Fibroblast of the aortic adventitia (primary cell): Measurements from ENCODE around the gene LIME1. TPM values are rescaled to one million over a fixed set of nuclear protein-coding genes. Genes with fewer than 3 reads are reported as not detected.

ENCODE experiments used
- DNase-seq: peaks from one replicate; pipeline ENCODE4 v3.0.0-alpha.2; 2010; ENCODE audit warnings: low read depth
- H3K4me3 ChIP-seq: 2 replicates; pipeline ENCODE4 v1.5.1; 2011; ENCODE audit warnings: low read depth, mild to moderate bottlenecking, control low read depth, low read length, moderate library complexity
- CTCF ChIP-seq: IDR thresholded peaks from 2 replicates; pipeline ENCODE4 v1.5.1; 2011; ENCODE audit warnings: mild to moderate bottlenecking, low read length, control low read depth, inconsistent platforms; ENCODE audit not compliant: insufficient read depth
- total RNA-seq: library from RNA; depleted of rRNA; stranded (reverse); fragments of >200 nt; gene quantifications from 2 replicates; pipeline ENCODE4 v1.2.3, GENCODE V29; 2012; ENCODE audit warnings: low replicate concordance

The LIME1 gene
- total RNA-seq, 1 donor: 1.7 TPM

- H3K4me3 ChIP-seq: no peak overlapping the region
- peak; percentile 82 for DNase-seq
- TF ChIP-seq CTCF: no peak
These were observed 37.6 kb upstream of the LIME1 start for GRCh38 chr20:63698739-63699465.

GRCh38 chr20:63699466-63700198 lies 36.8 kb upstream of the LIME1 start:
- no peak for TF ChIP-seq CTCF
- DNase-seq: no peak
- H3K4me3 ChIP-seq: no peak overlapping the region

GRCh38 chr20:63700199-63701050 lies 36.0 kb upstream of the LIME1 start:
- no peak for TF ChIP-seq CTCF
- no peak overlapping the region for H3K4me3 ChIP-seq
- DNase-seq: no peak

DNA sequence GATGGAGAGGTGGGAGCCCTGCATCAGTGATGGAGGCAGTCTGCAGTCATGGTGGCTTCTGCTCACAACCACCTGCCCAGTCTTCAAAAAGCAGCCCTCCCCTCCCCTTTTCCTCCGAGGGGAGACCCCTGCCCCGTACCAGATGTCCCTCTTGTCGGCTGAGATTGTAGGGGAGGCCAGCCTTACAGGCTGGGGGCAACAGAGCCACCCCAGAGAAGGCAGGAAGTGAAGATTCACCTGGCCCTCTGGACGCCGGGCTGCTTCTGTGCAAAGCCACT lies 35.5 kb upstream of the LIME1 start:
- H3K4me3 ChIP-seq: no peak overlapping the region
- no peak for DNase-seq
- TF ChIP-seq CTCF: no peak

- no peak for TF ChIP-seq CTCF
- no peak overlapping the region for H3K4me3 ChIP-seq
- DNase-seq: no peak
These were observed 35.0 kb upstream of the LIME1 start for GRCh38 chr20:63701329-63702035.

GRCh38 chr20:63702036-63702665 lies 34.3 kb upstream of the LIME1 start:
- H3K4me3 ChIP-seq: no peak overlapping the region
- DNase-seq: no peak
- TF ChIP-seq CTCF: no peak
